Liver (tissue), 9 donors: ENCODE data around the gene SDSL. TPM values are rescaled to one million over a fixed set of nuclear protein-coding genes. Genes with fewer than 3 reads are reported as not detected.

ENCODE experiments used
- DNase-seq: peaks from one replicate; pipeline ENCODE4 v3.0.0-alpha.2; 2017; ENCODE audit warnings: low spot score
- H3K27ac ChIP-seq, 2 donors: one replicate each; pipeline ENCODE4 v1.7.0; 2013; ENCODE audit warnings: inconsistent platforms in 2 of 2, low read length in 2 of 2, control low read depth in 1 of 2, low read depth in 1 of 2, mild to moderate bottlenecking in 1 of 2
- H3K27me3 ChIP-seq, 4 donors: one replicate each; pipeline versions ENCODE4 v1.6.1 to v1.7.0; 2013; ENCODE audit warnings: low read length in 3 of 4, inconsistent platforms in 1 of 4, mild to moderate bottlenecking in 1 of 4, moderate library complexity in 1 of 4; ENCODE audit not compliant: control insufficient read depth in 4 of 4, insufficient read depth in 4 of 4
- H3K36me3 ChIP-seq, 4 donors: one replicate each; pipeline versions ENCODE4 v1.6.1 to v1.7.0; 2013; ENCODE audit warnings: low read length in 3 of 4, mild to moderate bottlenecking in 3 of 4, low read depth in 1 of 4, moderate library complexity in 1 of 4; ENCODE audit not compliant: control insufficient read depth in 4 of 4, insufficient read depth in 3 of 4
- H3K4me1 ChIP-seq, 4 donors: one replicate each; pipeline versions ENCODE4 v1.6.1 to v1.7.0; 2013; ENCODE audit warnings: low read length in 3 of 4, mild to moderate bottlenecking in 3 of 4, moderate library complexity in 1 of 4; ENCODE audit not compliant: control insufficient read depth in 4 of 4, insufficient read depth in 4 of 4
- H3K4me3 ChIP-seq, 3 donors: one replicate each; pipeline versions ENCODE4 v1.6.1 to v1.7.0; 2013; ENCODE audit warnings: low read length in 3 of 3, control low read depth in 1 of 3, low read depth in 1 of 3, mild to moderate bottlenecking in 1 of 3
- H3K9ac ChIP-seq, 2 donors: one replicate each; pipeline ENCODE4 v1.7.0; 2013; ENCODE audit warnings: low read length in 2 of 2, mild to moderate bottlenecking in 2 of 2, moderate library complexity in 2 of 2, control low read depth in 1 of 2, low read depth in 1 of 2
- H3K9me3 ChIP-seq, 4 donors: one replicate each; pipeline versions ENCODE4 v1.6.1 to v1.7.0; 2013; ENCODE audit warnings: low read length in 3 of 4; ENCODE audit not compliant: control insufficient read depth in 4 of 4
- CTCF ChIP-seq: fragments of 150-350 bp; IDR thresholded peaks from 2 replicates; pipeline ENCODE4 v1.5.1; 2017; ENCODE audit warnings: improper control_type of control experiment, low read depth, low read length; ENCODE audit not compliant: missing input control
- FOXA1 ChIP-seq: IDR thresholded peaks from 2 replicates; pipeline ENCODE4 v1.6.1; 2016; ENCODE audit warnings: antibody characterized with exemption
- FOXA2 ChIP-seq: IDR thresholded peaks from 2 replicates; pipeline ENCODE4 v1.6.1; 2016; ENCODE audit warnings: antibody characterized with exemption
- HNF4G ChIP-seq: IDR thresholded peaks from 2 replicates; pipeline ENCODE4 v1.6.1; 2016; ENCODE audit warnings: antibody characterized with exemption
- RAD21 ChIP-seq, 2 donors: IDR thresholded peaks; 2 replicates each; pipeline ENCODE4 v1.6.1; 2016; ENCODE audit warnings: antibody characterized with exemption in 2 of 2, mild to moderate bottlenecking in 2 of 2
- RXRA ChIP-seq, 2 donors: IDR thresholded peaks; 2 replicates each; pipeline ENCODE4 v1.6.1; 2017 to 2018; ENCODE audit warnings: antibody characterized with exemption in 2 of 2, mild to moderate bottlenecking in 1 of 2
- SP1 ChIP-seq: IDR thresholded peaks from 2 replicates; pipeline ENCODE4 v1.6.1; 2018; ENCODE audit warnings: antibody characterized with exemption, mild to moderate bottlenecking
- YY1 ChIP-seq: IDR thresholded peaks from 2 replicates; pipeline ENCODE4 v1.6.1; 2016; ENCODE audit warnings: antibody characterized with exemption, mild to moderate bottlenecking
- ZBTB33 ChIP-seq: IDR thresholded peaks from 2 replicates; pipeline ENCODE4 v1.6.1; 2016; ENCODE audit warnings: antibody characterized with exemption
- WGBS: extraction: QIAGEN DNeasy Blood & Tissue Kit; methylation state at CpG from one replicate; pipeline ENCODE4 v1.1.7; 2013; 5-methylcytosine and 5-hydroxymethylcytosine counted together
- polyA plus RNA-seq, 2 donors: library from polyadenylated mRNA; stranded (reverse) in 1 of 2; unstranded in 1 of 2; fragments of 200-250 nt in 1 of 2; fragments of >200 nt in 1 of 2; fragmentation: Nextera tagmentation in 1 of 2; extraction: Ambion mirVana in 1 of 2; gene quantifications; one replicate each; pipeline versions ENCODE4 v1.2.1 to v1.2.3, GENCODE V29; 2013 to 2015
- total RNA-seq, 2 donors: library from RNA; depleted of rRNA; stranded (reverse); fragments of >200 nt; gene quantifications; one replicate each; pipeline ENCODE4 v1.2.3, GENCODE V29; 2014
- donor health status: healthy.
- donor health status: healthy.
- donor health status: healthy.
- donor health status: healthy.
- donor health status: healthy.

The SDSL gene
- total and polyA plus RNA-seq, 4 donors: 22.4 to 93.1 (median 33.7) TPM

GRCh38 chr12:113439301-113439597, 17.1 kb downstream of the SDSL start:
- Histone ChIP-seq H3K27me3 (no peaks in the 10 kb centered on the region), H3K4me3 (no peak overlapping the region), H3K4me1 (no peaks in the 10 kb centered on the region), H3K36me3 (peaks cover 0 to 8% (median 1%) of the 10 kb centered on the region in 4 donors), H3K27ac (no peak overlapping the region), H3K9ac (no peak overlapping the region), H3K9me3 (no peaks in the 10 kb centered on the region)
- no peak for TF ChIP-seq YY1
- no peak for TF ChIP-seq FOXA2
- no peak for TF ChIP-seq FOXA1
- no peak for TF ChIP-seq ZBTB33
- TF ChIP-seq RXRA (IDR thresholded peaks at IDR 0.05): no peak
- whole genome bisulfite sequencing: 51% methylated on average over 4 of the region's 4 CpGs
- DNase-seq: no peak

GRCh38 chr12:113439606-113440030, 17.4 kb downstream of the SDSL start:
- no peaks in the 10 kb centered on the region for H3K27me3 ChIP-seq
- no peak for TF ChIP-seq FOXA2
- no peak for TF ChIP-seq HNF4G
- no peak for TF ChIP-seq YY1
- peak; percentile 46 to 73 for TF ChIP-seq RAD21 (IDR thresholded peaks at IDR 0.05)
- no peak for TF ChIP-seq SP1
- peak; percentile 46 for TF ChIP-seq CTCF
- H3K9me3 ChIP-seq: no peaks in the 10 kb centered on the region
- H3K4me1 ChIP-seq: no peaks in the 10 kb centered on the region
- 31% methylated on average over 8 of the region's 8 CpGs for WGBS
- no peak overlapping the region for H3K9ac ChIP-seq
- peaks cover 0 to 8% (median 1%) of the 10 kb centered on the region in 4 donors for H3K36me3 ChIP-seq
- H3K4me3 ChIP-seq: no peak overlapping the region
- H3K27ac ChIP-seq: no peak overlapping the region
- DNase-seq: peak; percentile 55

GRCh38 chr12:113440336-113440735, 18.2 kb downstream of the SDSL start:
- H3K27ac ChIP-seq: no peak overlapping the region
- H3K4me3 ChIP-seq: no peak overlapping the region
- WGBS: 76% methylated on average over 7 of the region's 7 CpGs

More at GRCh38 chr12:113440336-113440735, 18.2 kb downstream of the SDSL start:
- DNase-seq: no peak
- TF ChIP-seq RAD21 (IDR thresholded peaks at IDR 0.05) (no peak), FOXA2 (no peak), RXRA (IDR thresholded peaks at IDR 0.05) (no peak)
- H3K4me1 ChIP-seq: no peaks in the 10 kb centered on the region
- H3K36me3 ChIP-seq: peaks cover 0 to 8% (median 1%) of the 10 kb centered on the region in 4 donors
- no peak overlapping the region for H3K9ac ChIP-seq
- H3K9me3 ChIP-seq: no peaks in the 10 kb centered on the region
- no peaks in the 10 kb centered on the region for H3K27me3 ChIP-seq
